Stimulated activated CD4-positive, alpha-beta T cell treated with anti-CD3 and anti-CD28 coated beads, Interleukin-4, amount 100 ng/mL, for 4 hours (primary cell): ENCODE measurements around the gene ACSBG1.

ENCODE experiments used
- DNase-seq, 2 experiments: peaks; one replicate each; pipeline ENCODE4 v3.0.0-alpha.2; 2020

ACSBG1 gene

DNA sequence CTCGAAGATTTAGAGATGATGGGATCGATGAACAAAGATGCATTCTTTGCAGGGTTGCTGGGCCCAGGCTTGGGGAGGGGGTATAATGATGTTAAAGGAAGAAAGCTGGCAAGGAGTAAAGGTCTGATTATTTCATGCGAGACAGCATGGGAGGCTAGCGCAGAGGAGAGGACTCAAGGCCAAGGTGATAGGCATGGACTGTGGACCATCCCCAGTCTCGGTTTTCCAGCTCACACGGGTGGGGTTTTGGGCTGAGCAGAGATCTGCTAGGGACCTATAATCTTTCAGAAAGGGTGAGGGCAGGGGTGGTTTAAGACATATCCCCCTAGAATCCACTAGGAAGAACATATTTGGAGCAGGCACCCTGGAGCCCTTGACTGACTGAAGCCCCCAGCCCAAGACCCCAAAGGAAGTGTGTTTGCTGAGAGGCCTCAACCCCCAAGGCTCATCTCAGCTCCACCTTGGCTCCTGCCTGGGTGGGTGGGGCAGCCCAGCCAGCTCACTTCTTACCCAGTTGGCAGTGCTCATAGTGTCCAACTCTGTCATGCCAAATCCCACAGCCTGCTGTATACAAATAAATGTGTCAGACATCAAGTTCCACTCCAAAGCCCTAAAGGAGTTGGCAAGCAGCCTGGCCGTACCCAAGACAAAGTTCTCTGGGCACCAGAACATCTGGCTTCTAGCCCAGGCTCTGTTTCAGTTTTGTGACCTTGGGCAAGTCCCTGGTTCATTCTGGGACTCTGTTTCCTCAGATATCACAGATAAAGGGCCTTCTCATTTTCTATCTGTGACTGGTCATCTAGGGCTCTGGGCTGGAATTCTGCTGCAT is 17.9 kb downstream of the ACSBG1 start:
- DNase-seq, result no peak

- DNase-seq, result no peak
Observed at GRCh38 chr15:78213956-78214355, 20.4 kb downstream of the ACSBG1 start.

DNA sequence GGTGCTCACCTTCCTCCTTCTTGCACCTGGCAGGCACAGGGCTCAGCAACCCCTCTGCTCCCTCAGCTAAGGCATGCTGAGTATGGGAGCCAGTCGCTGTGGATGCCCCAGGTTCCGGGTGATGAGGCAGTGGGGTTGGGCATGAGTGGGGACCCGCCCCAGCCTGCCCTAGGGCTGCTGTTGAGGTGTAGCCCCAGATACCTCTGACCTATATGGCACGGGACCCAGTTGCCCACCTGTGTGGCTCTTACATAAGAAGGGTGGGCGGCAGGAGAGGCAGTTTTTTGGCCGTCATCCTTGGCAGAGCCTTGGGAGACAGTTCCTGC is 21.0 kb downstream of the ACSBG1 start:
- DNase-seq, result no peak

GRCh38 chr15:78212546-78213424 is 21.6 kb downstream of the ACSBG1 start:
- no peak for DNase-seq

- no peak for DNase-seq
Observed at GRCh38 chr15:78212008-78212407, 22.4 kb downstream of the ACSBG1 start.

DNA sequence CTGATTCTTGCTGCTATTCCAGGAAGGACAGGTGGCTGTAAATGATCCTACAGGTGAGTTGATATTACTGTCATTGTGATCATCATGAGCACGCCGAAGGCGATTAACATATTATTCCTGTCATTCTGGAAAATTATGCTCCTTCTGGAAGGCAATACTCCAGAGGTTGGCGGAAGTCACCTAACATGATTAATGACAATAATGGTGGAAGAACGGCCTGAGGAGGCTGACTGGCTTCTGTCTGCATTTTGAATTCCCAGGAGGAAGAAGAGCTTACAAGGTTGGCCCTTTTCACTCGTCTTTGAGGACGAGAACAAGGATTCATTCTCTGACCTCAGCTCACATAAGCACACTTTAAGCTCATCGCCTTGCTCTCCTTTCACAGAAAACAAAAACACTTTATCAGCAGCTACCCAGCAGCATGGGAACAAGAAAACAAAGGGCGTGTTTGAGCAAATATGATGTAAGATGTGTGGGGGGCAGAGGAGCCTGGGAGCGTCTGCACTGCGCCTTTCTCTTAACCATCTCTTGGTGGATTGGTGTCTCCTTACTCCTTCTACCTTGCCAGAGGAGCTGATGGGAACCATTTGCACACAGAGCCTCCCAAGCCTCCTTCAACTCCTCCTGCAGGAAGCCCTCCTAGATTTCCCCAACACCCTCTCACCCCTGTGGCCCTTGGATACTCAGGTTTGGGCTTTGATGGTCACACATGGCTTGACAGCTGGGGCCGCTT is 23.0 kb downstream of the ACSBG1 start:
- DNase-seq, result no peak

GRCh38 chr15:78210349-78210717 is 24.0 kb downstream of the ACSBG1 start:
- no peak for DNase-seq

GRCh38 chr15:78209646-78210348 is 24.6 kb downstream of the ACSBG1 start:
- DNase-seq, result no peak

DNA sequence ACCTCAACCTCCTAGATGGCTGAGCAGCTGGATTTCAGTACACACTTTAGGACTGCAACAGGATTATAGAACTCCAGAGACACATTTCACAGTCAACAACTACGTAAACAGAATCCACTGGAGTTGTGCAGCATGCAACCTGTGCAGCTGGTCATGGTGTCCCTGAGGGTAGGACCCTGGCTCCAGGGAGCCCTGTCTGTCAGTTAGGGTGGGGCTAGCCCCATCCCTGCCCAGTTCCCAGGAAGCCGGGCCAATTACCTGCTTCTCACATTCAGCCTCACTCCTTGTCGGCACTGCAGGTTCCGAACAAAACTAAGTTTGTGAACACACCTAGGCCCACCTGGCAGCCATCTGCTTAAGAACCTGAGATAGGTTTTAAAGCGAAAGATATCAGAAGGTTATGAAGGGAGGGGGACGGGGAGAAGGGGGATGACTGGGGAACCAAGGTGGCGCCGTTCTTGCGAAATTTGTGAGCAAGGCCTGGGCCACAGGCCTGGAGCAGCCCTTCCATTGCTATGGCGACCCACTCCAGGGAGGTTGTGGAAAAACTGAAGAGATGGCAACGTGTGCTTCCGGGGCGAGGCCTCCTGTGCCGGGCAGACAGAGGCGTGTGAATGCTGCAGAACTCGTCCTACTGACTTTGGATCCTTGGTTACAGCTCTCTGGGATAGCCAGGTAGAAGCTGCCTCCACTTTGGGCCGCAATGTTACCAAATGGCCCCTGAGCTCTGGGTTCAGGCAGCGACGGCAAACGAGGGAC is 25.3 kb downstream of the ACSBG1 start:
- DNase-seq, result no peak

- no peak for DNase-seq
Observed at GRCh38 chr15:78208341-78208844, 26.0 kb downstream of the ACSBG1 start.

GRCh38 chr15:78207641-78208340 is 26.6 kb downstream of the ACSBG1 start:
- DNase-seq, result no peak

GRCh38 chr15:78207110-78207458 is 27.3 kb downstream of the ACSBG1 start:
- DNase-seq, result no peak

DNA sequence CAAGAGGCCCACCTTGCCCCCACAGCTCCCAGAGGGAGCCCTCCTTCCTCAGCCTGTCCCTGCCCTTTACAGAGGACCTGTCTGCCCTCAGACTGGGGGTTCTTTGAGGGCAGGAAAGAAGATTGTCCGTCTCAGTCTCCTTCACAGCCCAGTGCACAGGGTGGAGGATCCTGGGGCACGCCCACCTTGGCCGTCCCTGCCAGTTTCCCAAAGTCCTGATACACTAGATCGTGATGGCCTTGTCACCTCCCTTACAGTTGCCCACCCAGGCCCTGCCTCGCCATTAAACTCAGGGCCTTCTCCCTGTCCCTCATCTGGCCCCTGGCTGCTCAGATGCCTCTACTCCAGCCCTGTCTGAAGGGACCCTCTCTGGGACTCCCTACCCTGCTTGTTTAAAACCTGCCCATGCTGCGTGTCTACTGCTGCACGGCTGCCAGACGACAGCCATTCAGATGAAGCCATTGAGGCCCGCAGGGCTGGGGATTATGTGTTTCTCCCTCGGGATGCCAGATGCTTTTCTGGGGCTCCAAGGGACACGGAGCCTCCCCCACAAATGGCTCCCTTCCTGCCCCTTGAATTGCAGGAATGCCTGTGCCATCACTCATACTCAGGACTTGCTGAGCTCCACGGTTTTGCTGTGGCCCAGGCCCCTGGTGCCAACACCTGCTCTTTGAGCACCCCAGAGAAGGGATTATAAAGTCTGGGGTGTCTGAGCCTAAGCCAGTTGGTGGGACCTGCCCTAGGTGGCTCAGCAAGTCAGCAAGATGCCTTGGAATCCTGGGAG is 27.8 kb downstream of the ACSBG1 start:
- DNase-seq, result no peak

- no peak for DNase-seq
Observed at GRCh38 chr15:78205856-78206255, 28.5 kb downstream of the ACSBG1 start.

- no peak for DNase-seq
Observed at GRCh38 chr15:78205337-78205736, 29.0 kb downstream of the ACSBG1 start.

GRCh38 chr15:78204351-78205309 is 29.7 kb downstream of the ACSBG1 start:
- no peak for DNase-seq

DNA sequence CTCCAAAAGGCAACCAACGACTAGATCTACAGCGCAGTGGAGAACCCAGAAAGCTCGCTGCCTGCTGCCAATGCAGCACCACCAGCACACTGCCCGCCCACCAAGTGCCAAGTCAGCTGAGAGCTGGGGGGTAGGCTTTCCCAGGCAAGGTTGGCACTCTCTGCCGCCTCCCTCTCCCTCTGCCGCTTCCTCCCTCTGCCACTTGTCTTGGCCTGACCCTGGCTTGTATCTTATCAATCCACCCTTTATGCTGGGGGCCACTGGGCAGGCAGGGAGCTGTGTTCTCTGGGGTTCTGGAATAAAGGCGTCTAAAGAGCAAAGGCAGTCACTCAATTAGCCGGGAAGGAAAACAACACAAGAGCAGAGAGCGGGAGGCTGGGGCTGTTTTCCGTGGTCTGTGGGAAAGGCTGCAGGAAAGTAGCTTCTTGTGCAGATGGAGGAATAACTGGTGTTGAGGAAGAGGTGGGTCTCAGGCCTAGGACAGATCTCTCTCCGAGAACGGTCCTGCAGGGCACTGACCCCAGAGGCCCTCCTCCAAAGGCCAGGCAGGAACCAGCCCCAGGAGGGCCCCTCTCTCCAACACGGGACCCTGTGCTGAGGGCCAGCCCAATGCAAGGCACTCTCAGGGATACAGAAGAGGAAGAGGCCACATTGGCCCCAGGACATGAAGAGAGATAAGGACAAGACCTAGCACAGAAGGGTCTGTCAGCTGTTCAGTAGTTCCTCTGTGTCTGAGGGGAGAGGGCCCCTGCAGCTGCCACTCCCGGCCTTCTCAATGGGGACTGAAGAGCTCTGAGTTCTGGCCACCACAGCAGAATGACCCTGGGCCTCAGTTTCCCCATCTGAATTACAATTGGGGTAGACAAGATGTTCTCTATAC is 30.8 kb downstream of the ACSBG1 start:
- no peak for DNase-seq
